ENCODE data around the gene RPRD1A.
A peak's percentile ranks its signal among the peaks of the same experiment; 100 is the strongest.
"Not testable (repeated sequence)": the region's sequence is repeated elsewhere in the genome, so short reads cannot be mapped to it uniquely, and the experiment has no call there.

The RPRD1A gene

DNA sequence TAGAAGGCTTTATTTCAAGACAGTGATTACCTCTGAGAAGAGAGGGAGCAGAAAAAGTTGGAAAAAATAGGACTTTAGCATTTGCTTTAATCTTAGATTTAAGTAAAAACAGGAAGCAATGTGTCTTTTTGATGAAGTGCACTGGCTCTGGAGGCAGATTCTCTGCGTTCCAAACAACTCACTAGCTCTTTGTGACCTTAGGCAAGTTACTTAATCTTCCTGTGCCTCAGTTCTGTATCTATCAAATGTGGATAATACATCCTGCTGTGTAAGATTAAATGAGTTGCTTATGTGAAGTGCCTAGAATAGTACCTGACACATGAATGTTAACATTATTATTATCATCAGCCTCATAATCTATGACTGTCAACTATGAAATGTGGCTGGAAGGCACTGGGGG is 42.3 kb downstream of the RPRD1A start:
- DNase-seq: no peak

DNA sequence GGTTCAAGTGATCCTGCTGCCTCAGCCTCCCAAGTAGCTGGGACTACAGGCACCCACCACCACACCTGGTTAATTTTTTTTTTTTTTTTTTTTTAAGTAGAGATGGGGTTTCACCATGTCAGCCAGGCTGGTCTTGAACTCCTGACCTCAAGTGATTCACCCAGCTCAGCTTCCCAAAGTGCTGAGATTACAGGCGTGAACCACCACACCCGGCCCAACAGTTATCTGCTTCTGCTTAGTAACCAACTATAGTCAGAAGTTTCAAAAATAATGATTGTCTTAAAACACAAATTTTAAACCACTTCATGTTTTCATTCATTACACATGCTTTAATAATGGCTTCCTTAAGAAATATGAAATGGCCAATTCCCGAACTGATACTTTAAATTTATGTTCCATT is 43.1 kb downstream of the RPRD1A start:
- DNase-seq: not testable (repeated sequence)

- no peak for DNase-seq
Observed at GRCh38 chr18:36023336-36023735, 44.0 kb downstream of the RPRD1A start.

GRCh38 chr18:36020174-36020711 is 47.1 kb downstream of the RPRD1A start:
- no peak for DNase-seq

DNA sequence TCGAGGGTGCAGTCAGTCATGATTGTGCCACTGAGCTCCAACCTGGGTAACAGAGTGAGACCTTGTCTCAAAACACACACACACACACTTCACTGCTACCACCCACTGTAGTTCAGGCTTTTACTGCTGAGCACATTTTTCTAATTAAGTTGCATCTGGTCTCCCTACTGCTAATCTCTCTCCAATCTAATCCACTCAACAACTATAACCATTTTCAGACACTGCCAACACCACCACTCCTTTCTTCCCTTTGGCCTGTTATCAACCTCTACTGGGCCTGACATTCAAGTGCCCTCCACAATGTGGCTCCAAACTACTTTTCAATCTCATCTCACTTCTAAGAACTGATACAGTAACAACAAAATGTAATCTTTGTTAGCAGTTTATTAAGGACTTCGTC is 50.1 kb downstream of the RPRD1A start:
- no peak for DNase-seq

- no peak for DNase-seq
Observed at GRCh38 chr18:36015629-36016028, 51.7 kb downstream of the RPRD1A start.

DNA sequence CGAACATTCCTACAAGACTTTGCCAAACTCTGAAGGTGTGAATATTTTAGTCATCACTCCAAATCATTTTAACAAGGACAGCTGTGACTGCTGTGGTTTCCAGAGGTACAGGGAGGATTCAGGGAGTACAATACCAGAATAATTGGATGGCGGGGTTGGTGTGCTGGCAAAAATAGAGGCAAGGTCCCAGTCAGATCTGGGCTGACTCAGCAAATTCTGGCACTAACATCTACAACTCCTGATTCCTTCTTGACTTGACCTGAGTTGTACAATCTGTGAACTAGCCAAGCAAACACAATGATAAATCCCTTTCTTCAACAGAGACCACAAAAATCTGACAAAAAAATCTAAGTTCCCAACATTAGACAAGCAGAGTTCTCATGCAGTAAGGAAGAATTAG is 54.5 kb downstream of the RPRD1A start:
- no peak for DNase-seq

DNA sequence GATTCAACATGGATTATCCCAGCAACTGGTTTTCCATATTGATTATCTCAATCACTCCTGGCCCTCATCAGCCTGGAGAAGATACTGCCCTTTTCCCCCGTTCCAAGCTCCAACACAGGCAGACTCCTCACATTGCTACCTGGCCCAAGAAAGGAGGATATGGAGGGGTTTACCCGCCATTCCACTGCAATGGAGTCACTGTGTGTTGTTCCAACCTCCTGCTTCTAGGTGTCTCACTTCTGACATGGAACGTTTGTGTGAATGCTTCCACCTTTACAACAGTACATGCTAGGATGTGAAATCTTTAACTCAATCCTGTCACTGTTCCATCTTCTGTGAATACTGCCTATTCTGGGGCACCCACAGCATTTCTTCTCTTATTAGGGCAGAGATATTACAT is 58.1 kb downstream of the RPRD1A start:
- no peak for DNase-seq

DNA sequence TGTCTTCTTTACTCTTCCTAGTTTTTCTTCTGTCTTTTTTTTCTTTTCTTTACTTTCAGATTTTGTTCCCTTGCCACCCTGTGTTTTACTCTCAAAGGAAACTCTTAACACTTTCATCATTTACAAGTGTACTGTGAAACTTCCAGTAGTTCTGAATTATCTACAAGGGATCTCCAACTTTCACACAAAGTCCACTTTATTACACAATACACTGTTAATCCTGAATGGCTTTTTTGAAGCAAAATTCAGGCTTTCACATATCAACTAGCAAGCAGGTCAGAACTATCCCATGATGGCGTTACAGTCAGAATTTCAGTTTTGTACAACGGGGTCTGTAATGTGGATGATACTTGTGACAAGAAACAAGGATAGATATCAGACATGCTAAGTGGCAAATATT is 60.4 kb downstream of the RPRD1A start:
- no peak for DNase-seq

DNA sequence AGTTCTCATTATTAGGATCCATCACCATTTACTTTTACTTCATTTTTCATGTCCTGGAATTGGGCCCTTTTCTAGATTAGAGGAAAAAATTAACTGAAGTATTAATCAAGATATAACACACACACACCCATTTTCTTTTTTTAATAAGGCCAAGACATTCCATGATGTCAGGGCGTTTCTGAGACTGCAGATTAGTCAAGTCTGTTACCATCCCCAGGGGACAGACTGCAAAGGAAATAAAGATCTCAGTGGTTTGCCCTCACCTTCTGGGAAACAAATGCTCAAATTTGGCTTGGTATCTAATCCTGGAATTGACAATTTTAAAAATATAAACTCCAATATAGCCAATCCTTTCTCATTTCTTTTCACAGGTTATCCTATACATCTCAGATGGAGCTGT is 67.4 kb downstream of the RPRD1A start:
- DNase-seq: no peak

DNA sequence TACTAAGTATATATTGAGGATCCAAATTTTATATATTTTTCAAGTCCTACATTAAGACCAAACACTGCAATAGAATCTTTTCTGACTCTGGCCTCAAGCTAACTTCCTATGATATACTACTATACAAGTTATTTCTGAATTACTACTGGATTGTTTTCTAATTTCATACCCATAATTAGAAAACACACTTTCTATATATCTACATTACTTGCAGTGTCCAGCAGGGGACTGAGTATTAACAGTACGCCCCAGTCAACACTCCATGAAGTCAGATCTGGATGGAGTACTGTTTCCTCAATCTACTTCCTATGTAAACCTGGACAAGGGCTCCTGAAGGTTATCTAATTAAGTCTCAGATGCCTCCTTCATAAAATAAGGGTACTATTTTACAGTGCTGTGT is 68.4 kb downstream of the RPRD1A start:
- DNase-seq: no peak

- DNase-seq: no peak
Observed at GRCh38 chr18:35993013-35993412, 74.3 kb downstream of the RPRD1A start.

GRCh38 chr18:35991696-35992095 is 75.7 kb downstream of the RPRD1A start:
- no peak for DNase-seq

DNA sequence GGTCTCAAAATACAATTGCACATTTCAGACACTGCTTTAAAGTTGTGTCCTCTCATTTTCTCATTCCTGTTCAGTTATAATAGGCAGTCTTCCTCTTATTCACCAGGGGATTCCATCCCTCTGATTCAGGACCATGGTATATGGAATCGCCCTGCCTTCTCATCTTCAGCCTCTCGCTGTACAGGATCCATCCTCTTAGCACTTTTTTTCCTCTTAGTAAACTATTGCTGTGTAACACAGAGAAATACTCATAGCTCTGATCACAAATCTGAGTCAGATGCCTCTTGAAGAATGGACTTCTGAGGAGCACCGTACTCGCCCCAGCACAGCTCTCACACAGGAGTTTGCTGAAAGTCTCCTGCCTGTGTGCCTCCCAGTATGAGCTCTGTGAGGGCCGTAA is 83.5 kb downstream of the RPRD1A start:
- no peak for DNase-seq

DNA sequence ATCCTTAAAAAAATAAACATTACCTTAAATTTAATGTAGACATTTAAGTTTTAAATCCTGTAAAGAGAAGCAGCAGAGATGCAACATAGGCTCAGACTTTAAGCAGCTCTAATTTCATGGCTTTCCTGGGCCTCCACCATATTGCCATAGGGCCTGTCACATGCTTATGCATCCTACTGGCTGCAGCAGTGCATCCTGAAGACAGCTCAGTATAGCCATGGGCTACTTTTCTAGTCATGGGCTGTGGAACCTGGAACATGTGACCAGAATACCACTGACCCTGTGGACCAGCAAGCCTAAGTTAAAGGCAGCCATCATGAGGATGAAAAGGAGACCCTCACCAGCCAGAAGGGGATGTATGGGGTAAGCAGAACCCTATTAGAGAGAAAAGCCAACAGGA is 84.2 kb downstream of the RPRD1A start:
- DNase-seq: no peak

DNA sequence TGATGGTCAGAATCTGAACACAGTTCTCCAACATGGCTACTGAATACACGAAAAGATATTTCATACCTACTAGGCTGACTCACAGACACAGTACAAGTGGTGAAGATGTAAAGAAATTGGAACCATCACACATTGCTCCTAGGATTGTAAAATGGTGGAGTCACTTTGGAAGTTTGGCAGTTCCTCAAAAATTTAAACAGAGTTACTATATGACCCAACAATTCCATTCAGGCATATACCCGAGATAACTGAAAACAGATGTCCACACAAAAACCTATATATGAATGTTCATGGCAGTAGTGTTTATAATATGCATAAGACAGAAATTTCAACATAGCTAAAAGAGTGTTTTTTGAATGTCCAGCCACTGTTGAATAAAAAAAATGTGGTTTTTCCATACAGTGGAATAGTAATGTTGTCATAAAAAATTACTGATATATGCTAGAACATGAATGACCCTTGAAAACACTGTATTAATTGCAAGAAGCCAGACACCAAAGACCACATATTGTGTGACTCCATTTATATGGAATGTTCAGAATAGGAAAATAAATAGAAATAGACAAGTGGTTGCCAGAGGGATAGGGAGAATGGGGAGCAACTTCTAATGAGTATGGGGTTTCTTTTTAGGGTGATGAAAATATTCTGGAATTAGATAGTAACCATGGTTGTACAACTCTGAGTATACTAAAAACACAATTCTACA is 84.8 kb downstream of the RPRD1A start:
- no peak for DNase-seq

DNA sequence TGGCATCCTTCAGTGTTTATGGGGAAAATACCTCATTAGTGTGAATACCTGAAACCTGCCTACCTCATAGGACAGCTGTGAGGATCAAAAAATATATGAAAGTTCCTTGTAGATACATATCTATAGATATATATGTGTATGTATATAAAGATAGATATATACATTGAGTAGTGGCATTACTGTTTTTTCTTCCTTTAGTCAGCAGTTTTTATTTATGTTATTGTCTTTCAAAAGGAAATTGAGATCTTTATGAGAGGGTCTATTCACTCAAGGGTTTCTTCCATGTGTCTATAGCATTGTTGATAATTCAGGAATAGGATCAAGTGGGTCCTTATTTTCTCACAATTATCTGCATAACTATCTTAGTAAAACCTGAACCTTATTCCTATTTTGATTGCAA is 88.2 kb downstream of the RPRD1A start:
- no peak for DNase-seq

- no peak for DNase-seq
Observed at GRCh38 chr18:35974181-35974580, 93.2 kb downstream of the RPRD1A start.

GRCh38 chr18:35973650-35974049 is 93.7 kb downstream of the RPRD1A start:
- DNase-seq: no peak

DNA sequence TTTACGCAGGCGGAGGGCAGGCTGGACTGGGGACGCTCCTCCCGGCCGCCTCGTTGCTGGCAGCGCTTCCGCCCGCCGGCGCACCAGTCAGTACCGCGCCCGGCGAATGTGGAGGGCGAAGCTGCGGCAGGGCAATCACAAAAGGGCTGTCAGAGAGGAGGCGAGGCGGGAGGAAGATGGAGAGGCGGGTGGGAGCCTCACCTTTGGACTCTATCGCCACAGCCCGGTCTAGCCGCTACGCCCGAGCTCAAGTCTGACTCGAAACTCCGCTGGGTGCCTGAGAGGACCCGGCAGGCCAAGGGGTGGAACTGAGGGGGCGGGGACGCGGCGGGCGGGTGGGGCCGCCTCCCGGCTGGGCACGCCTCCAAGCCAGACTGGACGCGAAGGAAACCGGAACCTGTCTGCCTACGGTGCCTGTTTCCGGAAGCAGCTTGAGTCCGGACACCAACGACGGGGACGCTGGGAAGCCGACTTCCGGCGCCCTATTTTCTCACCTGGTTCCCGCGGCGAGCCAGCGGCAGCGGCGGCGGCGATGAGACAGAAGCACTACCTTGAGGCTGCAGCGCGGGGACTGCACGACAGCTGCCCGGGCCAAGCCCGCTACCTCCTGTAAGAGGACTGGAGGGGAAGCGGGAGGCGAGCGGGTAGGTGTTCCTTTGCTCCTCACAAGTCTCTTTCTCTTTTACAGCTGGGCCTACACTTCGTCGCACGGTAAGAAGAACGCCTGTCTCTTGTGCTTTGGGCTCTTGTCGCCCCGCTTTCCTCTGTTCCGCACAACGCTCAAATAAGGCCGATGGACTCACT is 95.0 kb downstream of the RPRD1A start, which contains the start of gene RMP24:
Gene RMP24, plus strand, starts transcription at position 483 of the 804 bp plus-strand sequence.
- peak; percentile 92 for DNase-seq

GRCh38 chr18:35971661-35972196 is 95.6 kb downstream of the RPRD1A start:
- DNase-seq: no peak

GRCh38 chr18:35969676-35970075 is 97.7 kb downstream of the RPRD1A start:
- DNase-seq: no peak

GRCh38 chr18:35968278-35968880 is 99.0 kb downstream of the RPRD1A start:
- DNase-seq: no peak

Measured in activated naive CD4-positive, alpha-beta T cell treated with anti-CD3 and anti-CD28 coated beads, Interleukin-2, amount 50 U/mL, for 16 hours (primary cell).